Ishikawa (cell line): Measurements from ENCODE around the gene IER5.

Source experiments
- CEBPB ChIP-seq: IDR thresholded peaks from 2 replicates; pipeline ENCODE4 v1.6.1; 2012
- CREB1 ChIP-seq: IDR thresholded peaks from 2 replicates; pipeline ENCODE4 v1.6.1; 2012; ENCODE audit warnings: low read depth
- EGR1 ChIP-seq: IDR thresholded peaks from 2 replicates; pipeline ENCODE4 v1.6.1; 2012
- EP300 ChIP-seq: IDR thresholded peaks from 2 replicates; pipeline ENCODE4 v1.6.1; 2012; ENCODE audit warnings: borderline replicate concordance
- FOXM1 ChIP-seq: IDR thresholded peaks from 2 replicates; pipeline ENCODE4 v1.6.1; 2012; ENCODE audit warnings: low read depth, borderline replicate concordance
- NFIC ChIP-seq: IDR thresholded peaks from 2 replicates; pipeline ENCODE4 v1.6.1; 2012
- RAD21 ChIP-seq: IDR thresholded peaks from 2 replicates; pipeline ENCODE4 v1.6.1; 2012; ENCODE audit warnings: low read depth
- TAF1 ChIP-seq: IDR thresholded peaks from 2 replicates; pipeline ENCODE4 v1.6.1; 2012; ENCODE audit warnings: low read depth, mild to moderate bottlenecking
- TCF12 ChIP-seq: IDR thresholded peaks from 2 replicates; pipeline ENCODE4 v1.6.1; 2012; ENCODE audit warnings: low read depth
- YY1 ChIP-seq: IDR thresholded peaks from 2 replicates; pipeline ENCODE4 v1.6.1; 2012; ENCODE audit warnings: low read depth
- ZBTB7A ChIP-seq: IDR thresholded peaks from 2 replicates; pipeline ENCODE4 v1.6.1; 2012; ENCODE audit warnings: low read depth
- TF ChIP-seq, protein P1 (sequence below): IDR thresholded peaks from 2 replicates; pipeline ENCODE4 v1.6.1; 2012
- TF ChIP-seq, protein P2 (sequence below): IDR thresholded peaks from 2 replicates; pipeline ENCODE4 v1.6.1; 2012; ENCODE audit warnings: low read depth, mild to moderate bottlenecking

DNA sequence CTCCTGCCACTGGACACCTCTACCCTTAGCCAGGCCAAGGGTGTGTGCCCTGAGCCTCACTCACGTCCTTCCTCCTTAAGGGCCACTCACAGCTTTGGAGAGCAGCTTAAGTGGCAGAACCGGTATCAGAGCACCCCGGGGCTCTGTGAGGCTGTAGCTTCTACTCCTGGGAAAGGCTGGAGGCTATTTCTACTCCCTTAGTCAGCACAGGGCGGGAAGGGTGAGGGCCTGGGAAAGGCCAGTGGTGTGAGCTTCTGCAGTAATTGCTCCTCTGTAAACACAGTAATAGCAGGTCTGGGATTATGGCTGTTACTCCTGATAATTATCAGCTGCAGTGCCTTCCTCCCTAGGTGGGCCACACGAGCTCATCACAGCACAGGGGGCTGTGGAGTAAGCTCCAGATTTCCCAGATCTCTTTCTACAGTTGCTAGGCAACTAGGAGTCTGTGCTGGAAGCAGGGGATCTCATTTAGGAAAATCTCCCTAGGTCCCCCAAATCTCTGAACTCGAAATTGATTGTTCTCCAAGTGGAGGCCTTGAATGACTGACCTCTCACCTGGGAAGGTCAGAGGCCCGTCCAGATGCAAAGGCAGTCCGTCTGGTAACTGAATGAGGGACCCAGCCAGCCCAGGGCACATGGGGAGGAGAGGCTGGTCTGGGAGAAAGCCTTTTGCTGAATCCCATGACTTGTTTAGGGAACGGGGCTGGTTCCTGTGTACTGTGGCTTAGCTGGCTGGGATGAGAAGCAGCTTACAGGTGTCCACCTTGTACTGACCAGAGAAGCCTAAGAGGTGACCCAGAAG is 29.3 kb downstream of the IER5 start:
- TF ChIP-seq RAD21 (peak; percentile 13; the same call in 1 of the 2 replicates), EP300 (no peak), TAF1 (no peak; the same call in 1 of the 2 replicates), ZBTB7A (no peak), TCF12 (peak; percentile 64; the same call in 1 of the 2 replicates), CEBPB (no peak), FOXM1 (no peak), NFIC (peak; percentile 51; the same call in 1 of the 2 replicates), YY1 (no peak), EGR1 (no peak), CREB1 (no peak)
- TF ChIP-seq, protein P1, sequence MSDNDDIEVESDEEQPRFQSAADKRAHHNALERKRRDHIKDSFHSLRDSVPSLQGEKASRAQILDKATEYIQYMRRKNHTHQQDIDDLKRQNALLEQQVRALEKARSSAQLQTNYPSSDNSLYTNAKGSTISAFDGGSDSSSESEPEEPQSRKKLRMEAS: peak; percentile 61
- TF ChIP-seq, protein P2, sequence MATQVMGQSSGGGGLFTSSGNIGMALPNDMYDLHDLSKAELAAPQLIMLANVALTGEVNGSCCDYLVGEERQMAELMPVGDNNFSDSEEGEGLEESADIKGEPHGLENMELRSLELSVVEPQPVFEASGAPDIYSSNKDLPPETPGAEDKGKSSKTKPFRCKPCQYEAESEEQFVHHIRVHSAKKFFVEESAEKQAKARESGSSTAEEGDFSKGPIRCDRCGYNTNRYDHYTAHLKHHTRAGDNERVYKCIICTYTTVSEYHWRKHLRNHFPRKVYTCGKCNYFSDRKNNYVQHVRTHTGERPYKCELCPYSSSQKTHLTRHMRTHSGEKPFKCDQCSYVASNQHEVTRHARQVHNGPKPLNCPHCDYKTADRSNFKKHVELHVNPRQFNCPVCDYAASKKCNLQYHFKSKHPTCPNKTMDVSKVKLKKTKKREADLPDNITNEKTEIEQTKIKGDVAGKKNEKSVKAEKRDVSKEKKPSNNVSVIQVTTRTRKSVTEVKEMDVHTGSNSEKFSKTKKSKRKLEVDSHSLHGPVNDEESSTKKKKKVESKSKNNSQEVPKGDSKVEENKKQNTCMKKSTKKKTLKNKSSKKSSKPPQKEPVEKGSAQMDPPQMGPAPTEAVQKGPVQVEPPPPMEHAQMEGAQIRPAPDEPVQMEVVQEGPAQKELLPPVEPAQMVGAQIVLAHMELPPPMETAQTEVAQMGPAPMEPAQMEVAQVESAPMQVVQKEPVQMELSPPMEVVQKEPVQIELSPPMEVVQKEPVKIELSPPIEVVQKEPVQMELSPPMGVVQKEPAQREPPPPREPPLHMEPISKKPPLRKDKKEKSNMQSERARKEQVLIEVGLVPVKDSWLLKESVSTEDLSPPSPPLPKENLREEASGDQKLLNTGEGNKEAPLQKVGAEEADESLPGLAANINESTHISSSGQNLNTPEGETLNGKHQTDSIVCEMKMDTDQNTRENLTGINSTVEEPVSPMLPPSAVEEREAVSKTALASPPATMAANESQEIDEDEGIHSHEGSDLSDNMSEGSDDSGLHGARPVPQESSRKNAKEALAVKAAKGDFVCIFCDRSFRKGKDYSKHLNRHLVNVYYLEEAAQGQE: no peak
